Ovary (tissue), 9 donors: ENCODE results near the gene FBXL22. TPM values are rescaled to one million over a fixed set of nuclear protein-coding genes. Genes with fewer than 3 reads are reported as not detected.

Experiments used
- DNase-seq, 5 donors: peaks; one replicate each; pipeline ENCODE4 v3.0.0-alpha.2; 2019 to 2020
- H3K27ac ChIP-seq, 2 donors: fragments of 200-600 bp; one replicate each; pipeline versions ENCODE4 v1.5.1 to v1.8.0; 2019 to 2022
- H3K27me3 ChIP-seq: fragments of 200-600 bp; one replicate; pipeline ENCODE4 v1.8.0; 2022
- H3K36me3 ChIP-seq: fragments of 200-600 bp; sonication (generic); one replicate; pipeline ENCODE4 v1.5.1; 2019
- H3K4me1 ChIP-seq: one replicate; pipeline ENCODE4 v1.8.1; 2013; ENCODE audit warnings: mild to moderate bottlenecking, moderate library complexity; ENCODE audit not compliant: insufficient read depth
- H3K4me3 ChIP-seq: fragments of 200-600 bp; sonication (generic); one replicate; pipeline ENCODE4 v1.5.1; 2017
- H3K9me3 ChIP-seq, 2 donors: fragments of 200-600 bp in 1 of 2; sonication (generic) in 1 of 2; one replicate each; pipeline versions ENCODE4 v1.5.1 to v1.8.1; 2013 to 2019; ENCODE audit warnings: mild to moderate bottlenecking in 1 of 2, moderate library complexity in 1 of 2
- CTCF ChIP-seq, 3 donors: fragments of 450-650 bp in 2 of 3; fragments of 200-600 bp in 1 of 3; IDR thresholded peaks; one replicate each; pipeline versions ENCODE4 v1.5.1 to v1.8.0; 2016 to 2022; ENCODE audit warnings: antibody characterized with exemption in 3 of 3, mild to moderate bottlenecking in 1 of 3
- EP300 ChIP-seq: sonication (generic); formaldehyde crosslinking; IDR thresholded peaks from one replicate; pipeline ENCODE4 v1.6.1; 2017; ENCODE audit warnings: antibody characterized with exemption
- POLR2A ChIP-seq: fragments of 450-650 bp; IDR thresholded peaks from one replicate; pipeline ENCODE4 v1.6.1; 2017; ENCODE audit warnings: antibody characterized with exemption, mild to moderate bottlenecking, moderate library complexity
- WGBS, 3 donors: extraction: QIAGEN DNeasy Blood & Tissue Kit in 1 of 3; methylation state at CpG; one replicate each; pipeline versions ENCODE4 v1.1.5 to v1.1.7; 2013 to 2017; 5-methylcytosine and 5-hydroxymethylcytosine counted together
- intact Hi-C, 4 donors: fragments of 100-400 bp; cut with DNase I; formaldehyde crosslinking; loops; one replicate each; pipeline versions ENCODE4 v1.11.0 to v1.15.1; 2022 to 2023
- polyA plus RNA-seq, 2 donors: library from polyadenylated mRNA; stranded (reverse); fragments of 200-250 nt in 1 of 2; fragments of 350-450 nt in 1 of 2; fragmentation: Illumina TruSeq in 1 of 2; extraction: RNeasy Lipid Tissue Mini Kit (QIAGEN cat#74804) in 1 of 2; gene quantifications; one replicate each; pipeline ENCODE4 v1.2.3, GENCODE V29; 2013 to 2014
- total RNA-seq, 7 donors: library from RNA; depleted of rRNA in 2 of 7; stranded (reverse); fragments of >200 nt in 2 of 7; fragmentation: NEBNext Ultra II Directional in 3 of 7; extraction: Animal tissue kit (Norgen Biotek cat#: 25700) in 3 of 7; gene quantifications; one replicate each; pipeline versions ENCODE4 v1.1.0 to v1.2.4, GENCODE V29; 2016 to 2023
- donor health status: DM: no; HTN: no; CAD: no; lungs with moderate emphysema.
- donor health status: DM: no; HTN: no; CAD: no.
- donor health status: Bipolar disorder and iron deficiency.
- donor health status: DM: yes; HTN: yes; CAD: no.
- donor health status: DM: no; HTN: no; CAD: no.
- donor health status: DM: yes; HTN: yes; CAD: no.

The FBXL22 gene
- total and polyA plus RNA-seq, 9 donors = 0.48 to 27.5 (median 5.3) TPM

GRCh38 chr15:63560741-63561448 lies 36.3 kb upstream of the FBXL22 start:
- DNase-seq = no peak
- no peaks in the 10 kb centered on the region for H3K27me3 ChIP-seq
- H3K4me1 ChIP-seq = no peaks in the 10 kb centered on the region
- 84 to 97% (median 93%) methylated on average over 6 of the region's 6 CpGs for WGBS, 3 donors
- no peaks in the 10 kb centered on the region for H3K36me3 ChIP-seq
- no peaks in the 10 kb centered on the region for H3K9me3 ChIP-seq
- H3K27ac ChIP-seq = no peak overlapping the region
- no peak overlapping the region for H3K4me3 ChIP-seq
- TF ChIP-seq EP300 (no peak), POLR2A (no peak), CTCF (IDR thresholded peaks at IDR 0.05) (no peak)
- intact Hi-C loops = no loop called here

GRCh38 chr15:63564093-63564492 lies 33.1 kb upstream of the FBXL22 start:
- TF ChIP-seq EP300 (no peak), POLR2A (no peak), CTCF (IDR thresholded peaks at IDR 0.05) (no peak)
- H3K4me3 ChIP-seq = no peak overlapping the region
- intact Hi-C loops = no loop called here
- H3K27ac ChIP-seq = no peak overlapping the region
- no peak for DNase-seq
- no peaks in the 10 kb centered on the region for H3K9me3 ChIP-seq
- 33 to 86% (median 50%) methylated on average over 3 of the region's 3 CpGs for WGBS, 3 donors
- H3K36me3 ChIP-seq = no peaks in the 10 kb centered on the region
- H3K27me3 ChIP-seq = no peaks in the 10 kb centered on the region
- H3K4me1 ChIP-seq = no peaks in the 10 kb centered on the region

- H3K27me3 ChIP-seq = no peaks in the 10 kb centered on the region
- TF ChIP-seq CTCF (IDR thresholded peaks at IDR 0.05) = no peak
- TF ChIP-seq EP300 = no peak
- no peak for TF ChIP-seq POLR2A
- no peaks in the 10 kb centered on the region for H3K36me3 ChIP-seq
- H3K4me3 ChIP-seq = no peak overlapping the region
- no peaks in the 10 kb centered on the region for H3K4me1 ChIP-seq
- intact Hi-C loops = no loop called here
- DNase-seq = no peak
- no peak overlapping the region for H3K27ac ChIP-seq
- 78 to 83% (median 79%) methylated on average over 2 of the region's 2 CpGs for WGBS, 3 donors
- H3K9me3 ChIP-seq = no peaks in the 10 kb centered on the region
Observed at GRCh38 chr15:63565536-63566186, 31.5 kb upstream of the FBXL22 start.

GRCh38 chr15:63572749-63573464 lies 24.3 kb upstream of the FBXL22 start:
- no peaks in the 10 kb centered on the region for H3K36me3 ChIP-seq
- 83 to 90% (median 86%) methylated on average over 7 of the region's 7 CpGs for WGBS, 3 donors
- H3K4me1 ChIP-seq = no peaks in the 10 kb centered on the region
- H3K27me3 ChIP-seq = no peaks in the 10 kb centered on the region
- intact Hi-C loops = no loop called here
- H3K9me3 ChIP-seq = no peaks in the 10 kb centered on the region
- no peak overlapping the region for H3K4me3 ChIP-seq
- no peak for TF ChIP-seq EP300
- no peak overlapping the region for H3K27ac ChIP-seq
- DNase-seq = no peak

GRCh38 chr15:63573533-63573932 lies 23.7 kb upstream of the FBXL22 start:
- no peak for DNase-seq
- Histone ChIP-seq H3K36me3 (no peaks in the 10 kb centered on the region), H3K27me3 (no peaks in the 10 kb centered on the region), H3K4me1 (no peaks in the 10 kb centered on the region), H3K9me3 (no peaks in the 10 kb centered on the region), H3K4me3 (no peak overlapping the region), H3K27ac (no peak overlapping the region)
- intact Hi-C loops = no loop called here
- TF ChIP-seq POLR2A (no peak), CTCF (IDR thresholded peaks at IDR 0.05) (no peak), EP300 (no peak)
